HG02623 (cell line): ENCODE measurements around the gene PTAFR.
"Not testable (repeated sequence)": the region's sequence is repeated elsewhere in the genome, so short reads cannot be mapped to it uniquely, and the experiment has no call there.

ENCODE experiments used
- ATAC-seq: cut with Tn5 transposase; IDR thresholded peaks from one replicate; pipeline ENCODE4 v1.9.1; 2021; ENCODE audit warnings: moderate library complexity; ENCODE audit not compliant: unreplicated experiment

Gene PTAFR

DNA sequence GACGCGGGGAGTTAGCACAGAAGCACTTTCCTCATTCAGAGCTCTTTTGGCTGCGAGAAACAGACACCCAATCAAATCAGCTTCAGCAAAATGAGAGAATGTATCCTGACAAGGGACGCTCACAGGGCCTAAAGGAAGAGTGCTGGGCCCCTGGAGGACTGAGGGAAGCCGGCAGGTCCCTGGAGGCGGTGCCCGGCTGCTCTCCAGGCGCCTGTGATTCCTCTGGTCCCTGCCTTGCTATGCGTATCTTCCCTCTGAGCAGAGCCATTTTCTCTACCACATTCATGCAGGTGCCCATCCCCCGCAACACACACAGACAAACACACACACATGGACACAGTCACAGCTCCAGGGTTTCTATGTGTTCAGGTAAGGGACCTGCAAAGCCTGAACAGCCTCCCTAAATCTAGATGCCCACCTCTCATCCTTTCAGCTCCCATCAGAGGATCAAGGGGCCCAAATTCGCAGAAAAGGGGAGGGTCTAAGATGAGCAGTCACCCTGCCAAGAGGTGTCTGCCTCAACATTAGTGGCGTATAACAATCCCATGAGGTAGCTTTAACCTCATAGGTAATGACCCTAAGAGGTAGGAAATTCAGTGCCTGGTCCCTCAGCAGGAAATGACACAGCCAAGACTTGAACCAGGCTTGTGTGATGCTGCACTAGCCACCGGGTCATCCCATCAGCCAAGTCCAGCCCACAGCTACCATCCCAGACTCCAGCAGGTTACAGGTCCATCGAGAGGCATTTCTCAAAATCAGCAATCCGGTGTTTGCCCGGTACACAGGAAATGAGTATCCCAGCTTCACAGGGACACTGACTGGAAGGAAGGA, 29.0 kb downstream of the PTAFR start:
- no peak for ATAC-seq

DNA sequence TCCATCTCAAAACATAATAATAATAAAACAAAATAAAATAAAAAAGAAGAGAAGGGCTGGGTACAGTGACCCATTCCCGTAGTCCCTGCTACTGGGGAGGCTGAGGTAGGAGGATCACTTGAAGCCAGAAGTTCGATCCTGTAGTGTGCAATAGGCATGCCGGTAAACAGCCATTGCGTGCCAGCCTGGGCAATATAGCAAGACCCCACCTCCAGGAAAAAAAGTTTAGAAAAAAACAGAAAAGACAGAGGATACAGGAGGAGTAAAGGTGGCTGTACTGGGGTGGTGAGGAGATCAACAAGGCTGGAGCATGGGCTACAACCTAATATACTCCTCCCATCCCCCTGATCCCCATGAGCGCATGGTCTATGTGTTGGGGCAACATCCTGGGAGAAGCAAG, 30.8 kb downstream of the PTAFR start:
- ATAC-seq = no peak

DNA sequence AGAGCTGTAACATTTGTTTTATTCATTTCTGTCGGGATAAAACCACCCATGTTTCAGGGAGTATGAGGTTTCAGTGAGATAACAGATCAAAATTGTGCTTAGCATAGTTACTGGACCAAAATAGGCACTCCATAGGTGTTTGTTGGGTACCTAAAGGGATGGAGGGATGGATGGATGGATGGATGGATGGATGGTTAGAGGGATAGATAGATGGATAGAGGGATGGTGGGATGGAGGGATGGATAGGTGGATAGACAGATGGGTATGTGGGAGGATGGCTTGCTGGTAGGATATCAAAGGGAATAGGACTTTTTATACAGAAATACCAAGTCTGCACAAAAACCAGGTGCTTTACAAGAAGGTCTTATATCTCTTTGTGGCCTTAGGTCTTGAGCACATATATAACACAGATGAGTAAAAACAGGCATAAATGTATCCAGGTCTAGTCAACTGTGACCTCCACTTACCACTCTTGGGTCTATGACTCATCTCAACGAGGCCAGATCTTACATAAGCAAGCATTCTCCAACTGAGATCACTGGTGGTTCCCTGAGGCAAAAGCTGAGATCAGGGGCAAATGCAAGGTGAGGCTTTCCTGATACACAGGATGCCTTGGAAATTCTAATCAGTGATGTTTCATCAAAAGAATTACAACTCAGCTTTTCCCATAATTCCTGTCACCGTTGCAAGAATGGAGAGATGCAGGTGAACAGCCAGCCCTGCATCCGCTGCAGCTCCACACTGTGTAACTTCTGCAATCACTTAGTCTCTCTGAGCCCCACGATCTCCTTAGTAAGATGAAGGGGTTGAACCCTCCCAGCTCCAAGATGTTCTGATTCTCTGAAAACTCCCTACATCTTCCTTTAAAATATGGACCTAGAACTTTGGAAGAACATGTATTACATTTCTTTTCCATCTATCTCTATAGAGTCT, 32.0 kb downstream of the PTAFR start:
- peak; percentile 66 for ATAC-seq

DNA sequence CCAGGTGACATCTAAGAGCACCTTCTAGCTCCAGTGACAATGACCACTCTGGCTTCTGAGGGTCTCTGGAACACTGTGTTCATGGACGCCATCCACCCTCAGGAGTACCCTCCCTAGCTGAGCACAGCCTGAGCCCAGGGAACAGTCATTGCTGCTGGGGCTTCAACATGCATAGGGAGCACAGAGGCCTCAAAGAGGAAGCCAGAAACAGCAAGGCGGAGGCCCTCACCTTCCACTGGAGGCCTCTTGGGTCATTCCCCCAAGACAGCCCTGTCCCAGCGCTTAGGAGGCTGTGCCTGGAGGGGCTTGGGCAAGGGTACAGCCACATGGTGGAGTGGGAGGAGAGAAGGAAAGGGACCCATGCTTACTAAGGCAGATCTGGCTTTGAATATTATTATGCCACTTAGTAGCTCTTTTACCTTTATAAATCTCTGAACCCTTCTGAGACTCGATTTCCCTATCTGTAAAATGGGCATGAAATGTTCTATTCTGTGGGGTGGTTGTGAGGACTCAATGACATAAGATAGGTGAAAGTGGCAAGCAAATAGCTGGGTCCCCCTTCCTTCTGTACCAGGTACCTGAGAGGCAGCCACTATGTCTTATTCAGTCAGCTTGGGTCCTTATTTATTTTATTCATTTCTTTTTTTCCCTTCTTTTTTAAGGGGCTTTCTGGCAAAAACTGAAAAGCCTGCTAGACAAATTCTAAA, 32.8 kb downstream of the PTAFR start:
- ATAC-seq = no peak

DNA sequence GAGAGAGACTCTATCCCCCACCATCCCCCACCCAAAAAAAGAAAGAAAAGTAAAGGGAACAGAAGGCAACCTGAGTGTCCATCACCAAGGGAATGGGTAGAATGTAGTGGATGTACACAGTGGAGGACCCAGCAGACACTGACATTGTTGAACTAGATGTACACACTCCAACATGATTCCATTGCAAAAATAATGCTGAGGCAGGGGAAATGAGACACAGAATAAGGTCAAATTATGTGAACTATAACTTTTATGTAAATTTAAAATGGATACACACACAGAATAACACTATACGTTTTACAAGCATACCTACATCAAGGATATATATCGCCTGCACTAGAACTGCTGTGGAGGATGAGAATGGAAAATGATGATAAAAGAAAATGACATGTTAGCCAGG, 34.8 kb downstream of the PTAFR start:
- no peak for ATAC-seq

DNA sequence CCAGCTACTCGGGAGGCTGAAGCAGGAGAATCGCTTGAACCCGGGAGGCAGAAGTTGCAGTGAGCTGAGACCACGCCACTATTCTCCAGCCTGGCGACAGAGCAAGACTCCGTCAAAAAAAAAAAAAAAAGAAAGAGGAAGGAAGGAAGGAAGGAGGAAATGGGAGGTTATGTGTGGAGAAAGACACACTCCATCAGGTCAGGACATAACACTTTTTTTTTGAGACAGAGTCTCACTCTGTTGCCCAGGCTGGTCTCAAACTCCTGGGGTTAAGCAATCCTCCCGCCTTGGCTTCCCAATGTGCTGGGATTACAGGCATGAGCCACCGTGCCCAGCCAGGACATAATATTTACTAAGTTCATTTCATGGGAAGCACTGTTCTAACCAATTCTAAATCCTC, 36.6 kb downstream of the PTAFR start:
- not testable (repeated sequence) for ATAC-seq

DNA sequence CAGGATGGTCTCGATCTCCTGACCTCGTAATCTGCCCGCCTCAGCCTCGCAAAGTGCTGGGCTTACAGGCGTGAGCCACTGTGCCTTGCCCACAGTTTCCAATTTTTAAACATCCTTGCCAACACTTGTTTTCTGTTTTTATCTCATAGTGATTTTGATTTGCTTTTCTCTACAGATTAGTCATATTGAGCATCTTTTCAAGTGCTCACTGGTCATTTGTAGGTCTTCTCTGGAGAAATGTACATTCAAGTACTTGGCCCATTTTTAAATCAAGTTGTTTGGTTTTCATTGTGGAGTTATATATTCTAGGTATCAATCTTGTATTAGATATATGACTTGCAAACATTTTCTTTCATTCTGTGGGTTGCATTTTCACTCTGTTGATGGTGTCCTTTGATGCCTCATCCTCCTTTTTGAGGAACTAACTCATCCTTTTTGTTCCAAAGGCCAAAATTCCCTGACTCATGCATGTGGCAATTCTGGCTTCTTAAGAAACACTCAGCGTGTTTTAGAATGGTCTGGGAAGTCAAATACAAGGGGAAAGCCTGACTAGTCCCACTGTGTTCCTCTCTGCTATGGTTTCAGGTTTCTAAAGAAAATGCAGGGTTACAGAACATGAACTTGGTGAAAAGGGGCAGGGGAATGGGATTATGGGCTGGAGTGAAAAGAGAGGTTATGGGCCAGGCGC, 37.3 kb downstream of the PTAFR start:
- no peak for ATAC-seq

DNA sequence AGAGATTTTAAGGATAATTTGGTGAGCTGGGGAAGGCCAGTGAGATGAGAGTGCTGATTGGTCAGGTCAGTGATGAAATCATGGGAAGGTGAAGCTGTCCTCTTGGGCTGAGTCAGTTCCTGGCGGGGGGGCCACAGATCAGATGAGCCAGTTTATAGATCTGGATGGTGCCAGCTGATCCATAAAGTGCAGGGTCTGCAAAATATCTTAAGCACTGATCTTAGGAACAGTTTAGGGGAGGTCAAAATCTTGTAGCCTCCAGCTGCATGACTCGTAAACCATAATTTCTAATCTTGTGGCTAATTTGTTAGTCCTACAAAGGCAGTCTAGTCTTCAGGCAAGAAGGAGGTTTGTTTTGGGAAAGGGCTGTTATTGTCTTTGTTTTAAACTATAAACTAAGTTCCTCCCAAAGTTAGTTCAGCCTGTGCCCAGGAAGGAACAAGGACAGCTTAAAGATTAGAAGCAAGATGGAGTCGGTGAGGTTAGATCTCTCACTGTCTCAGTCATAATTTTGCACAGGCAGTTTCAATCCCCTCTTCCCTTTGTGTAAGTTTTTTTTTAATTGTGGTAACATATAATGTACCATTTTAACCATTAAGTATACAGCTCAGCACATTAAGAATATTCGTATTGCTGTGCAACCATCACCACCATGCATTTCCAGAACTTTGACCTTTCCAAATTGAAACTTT, 39.4 kb downstream of the PTAFR start:
- ATAC-seq = no peak

DNA sequence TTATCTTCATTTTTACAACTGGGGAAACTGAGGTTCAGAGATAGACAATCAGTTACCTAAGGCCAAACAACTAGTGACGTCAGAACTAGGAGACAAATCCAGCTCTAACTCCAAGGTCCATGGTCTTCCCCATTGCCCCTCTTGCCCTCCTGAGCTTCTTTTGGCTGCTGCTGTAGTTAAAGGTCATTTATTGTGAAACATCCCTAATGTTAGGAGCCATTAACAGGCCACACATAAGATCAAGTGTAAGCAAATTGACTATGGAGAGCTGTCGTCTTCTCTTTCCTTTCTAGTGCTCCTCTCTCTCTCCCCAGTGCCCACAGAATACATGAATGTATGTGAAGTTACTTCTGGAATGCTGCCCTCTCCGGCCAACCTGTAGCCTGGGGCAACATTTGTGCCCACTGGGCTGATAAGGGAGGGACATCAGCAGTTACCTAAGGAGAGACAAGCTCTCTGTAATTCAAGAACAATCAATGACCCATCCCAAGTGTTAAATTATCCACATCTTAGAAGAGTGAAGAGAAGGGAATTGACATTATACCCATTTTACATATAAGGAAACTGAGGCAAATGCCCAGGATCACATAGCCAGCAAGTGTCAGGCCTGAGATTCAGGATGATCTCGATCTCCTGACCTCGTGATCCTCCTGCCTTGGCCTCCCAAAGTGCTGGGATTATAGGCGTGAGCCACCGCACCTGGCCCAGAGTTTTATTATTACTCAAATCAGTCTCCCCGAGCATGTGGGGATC, 40.1 kb downstream of the PTAFR start:
- no peak for ATAC-seq

DNA sequence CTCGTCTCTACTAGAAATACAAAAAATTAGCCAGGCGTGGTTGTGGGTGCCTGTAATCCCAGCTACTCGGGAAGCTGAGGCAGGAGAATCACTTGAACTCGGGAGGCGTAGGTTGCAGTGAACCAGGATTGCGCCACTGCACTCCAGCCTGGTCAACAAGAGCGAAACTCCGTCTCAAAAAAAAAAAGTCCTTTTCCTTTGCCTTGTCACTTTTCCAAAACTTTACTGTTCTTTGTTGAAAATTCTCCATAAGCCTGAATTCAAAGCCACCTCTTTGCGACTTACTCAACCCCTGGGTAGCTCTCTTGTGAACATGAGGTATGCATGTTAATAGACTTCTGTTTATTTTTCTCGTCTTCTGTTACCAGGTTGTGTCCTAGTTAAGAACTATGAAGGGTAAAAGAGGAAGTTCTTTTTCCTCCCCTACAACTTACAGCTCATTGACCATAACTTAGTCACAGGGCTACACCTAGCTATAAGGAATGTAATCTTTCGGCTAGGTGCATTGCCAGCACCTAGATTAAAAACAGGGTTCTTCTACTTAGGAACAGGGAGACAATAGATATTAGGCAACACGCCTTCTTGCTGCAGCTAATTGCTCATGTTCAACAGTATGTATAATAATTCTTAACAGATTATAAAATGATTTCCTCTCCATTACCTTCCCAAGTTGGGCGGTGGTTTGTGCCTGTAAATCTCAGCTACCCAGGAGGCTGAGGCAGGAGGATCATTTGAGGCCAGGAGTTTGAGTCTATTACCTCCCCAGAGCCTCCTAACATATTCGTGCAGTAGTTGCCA, 40.9 kb downstream of the PTAFR start:
- ATAC-seq = no peak

DNA sequence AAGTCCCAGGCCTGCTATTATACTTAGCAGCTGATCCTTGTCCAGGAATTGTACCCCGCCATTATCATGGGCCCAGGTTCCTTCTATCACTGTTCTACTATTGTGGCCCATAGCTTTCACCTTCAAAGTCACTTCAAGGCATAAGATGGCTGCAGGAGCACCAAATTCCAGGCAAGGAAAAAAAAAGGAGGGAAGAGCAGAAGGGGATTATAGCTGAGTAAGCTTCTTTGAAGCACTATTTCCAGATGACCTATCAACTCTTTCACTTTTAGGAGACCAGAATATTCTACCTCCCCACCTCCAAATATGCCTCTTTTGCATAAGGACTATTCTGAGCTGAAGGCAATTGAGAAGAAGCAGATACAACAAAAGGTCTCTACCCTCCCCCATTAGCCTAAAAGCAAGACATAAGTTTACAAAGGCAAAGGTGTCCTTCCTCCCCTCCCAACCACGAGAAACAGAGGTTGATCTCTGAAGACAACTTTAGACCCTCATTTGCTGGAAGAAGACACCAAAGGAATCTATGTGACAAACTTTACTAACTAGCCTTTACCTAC, 41.8 kb downstream of the PTAFR start:
- no peak for ATAC-seq

DNA sequence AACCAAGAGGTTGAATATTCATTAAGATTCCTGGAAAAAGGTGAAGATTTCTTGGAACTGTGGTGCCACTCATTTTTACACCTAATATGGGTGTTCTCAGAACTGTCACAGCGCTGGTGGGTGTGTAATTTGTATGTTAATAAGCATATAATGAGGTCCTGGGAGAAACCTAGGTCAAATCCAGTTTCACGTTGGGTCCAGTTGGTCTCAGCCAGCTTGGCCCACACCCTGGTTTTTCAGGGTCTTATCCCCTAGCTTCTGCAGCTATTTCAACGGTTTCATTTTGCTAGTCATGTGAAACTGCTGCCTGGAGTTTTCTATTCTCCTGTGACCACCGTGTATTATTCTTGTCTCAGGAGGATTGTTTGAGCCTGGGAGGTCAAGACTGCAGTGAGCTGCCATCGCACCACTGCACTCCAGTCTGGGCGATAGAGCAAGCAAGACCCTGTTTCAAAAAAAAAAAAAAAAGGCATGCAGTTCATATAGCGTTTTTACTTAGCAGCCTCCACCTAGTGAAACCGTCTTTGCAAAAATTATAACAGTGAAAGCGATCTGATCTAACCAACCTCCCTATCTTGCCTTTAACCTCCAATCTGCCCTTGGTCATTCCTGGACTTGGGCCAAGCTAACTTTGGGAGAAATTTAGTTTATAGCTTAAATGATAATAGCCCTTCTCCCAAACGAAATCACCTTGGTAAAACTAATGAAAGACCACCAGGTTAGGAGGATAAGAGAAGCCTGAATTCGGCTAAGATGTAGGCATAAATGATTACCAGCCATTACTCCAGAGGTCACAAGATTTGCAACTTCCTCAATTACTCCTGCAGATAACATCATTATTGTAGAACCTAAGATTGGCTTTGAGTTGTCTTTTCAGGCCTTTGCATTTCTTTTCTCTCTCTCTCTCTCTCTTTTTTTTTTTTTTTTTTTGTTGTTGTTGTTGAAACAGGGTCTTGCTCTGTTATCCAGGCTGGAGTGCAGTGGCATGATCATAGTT, 44.0 kb downstream of the PTAFR start:
- no peak for ATAC-seq

DNA sequence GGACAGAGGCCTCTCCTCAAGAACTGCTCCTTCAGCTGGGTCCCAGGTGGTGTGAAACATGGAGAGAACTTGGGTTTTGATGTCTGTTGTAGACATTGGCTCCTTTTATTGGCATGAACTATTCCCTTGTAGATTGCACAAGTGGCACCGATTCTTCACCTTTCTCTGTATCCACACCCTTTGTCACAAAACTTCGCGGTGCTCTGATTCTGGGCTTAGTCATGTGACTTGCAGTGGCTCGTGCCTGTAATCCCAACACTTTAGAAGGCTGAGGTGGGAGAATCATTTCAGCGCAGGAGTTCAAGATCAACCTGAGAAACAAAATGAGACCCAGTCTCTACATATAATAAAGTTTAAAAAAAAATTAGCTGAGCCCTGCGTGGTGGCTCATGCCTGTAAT, 45.6 kb downstream of the PTAFR start:
- no peak for ATAC-seq

DNA sequence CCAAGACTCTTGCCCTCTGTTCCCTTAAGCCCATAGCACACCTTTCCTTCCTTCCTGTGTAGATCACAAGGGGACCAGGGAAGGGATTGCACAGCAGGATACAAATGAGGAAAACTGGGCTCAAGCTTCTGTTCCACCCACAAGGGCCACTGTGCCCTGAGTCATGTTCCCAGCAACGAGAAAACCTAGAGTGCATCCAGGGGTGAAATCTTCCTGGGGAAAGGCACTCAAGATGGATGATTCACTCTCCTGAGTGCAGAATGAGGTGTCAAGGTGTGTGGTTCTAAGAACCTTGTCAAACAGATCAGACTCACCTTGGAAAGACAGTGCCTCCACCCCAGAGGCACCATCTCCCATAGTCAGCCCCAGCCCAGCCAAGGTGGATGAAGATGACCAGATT, 47.3 kb downstream of the PTAFR start:
- ATAC-seq = no peak

DNA sequence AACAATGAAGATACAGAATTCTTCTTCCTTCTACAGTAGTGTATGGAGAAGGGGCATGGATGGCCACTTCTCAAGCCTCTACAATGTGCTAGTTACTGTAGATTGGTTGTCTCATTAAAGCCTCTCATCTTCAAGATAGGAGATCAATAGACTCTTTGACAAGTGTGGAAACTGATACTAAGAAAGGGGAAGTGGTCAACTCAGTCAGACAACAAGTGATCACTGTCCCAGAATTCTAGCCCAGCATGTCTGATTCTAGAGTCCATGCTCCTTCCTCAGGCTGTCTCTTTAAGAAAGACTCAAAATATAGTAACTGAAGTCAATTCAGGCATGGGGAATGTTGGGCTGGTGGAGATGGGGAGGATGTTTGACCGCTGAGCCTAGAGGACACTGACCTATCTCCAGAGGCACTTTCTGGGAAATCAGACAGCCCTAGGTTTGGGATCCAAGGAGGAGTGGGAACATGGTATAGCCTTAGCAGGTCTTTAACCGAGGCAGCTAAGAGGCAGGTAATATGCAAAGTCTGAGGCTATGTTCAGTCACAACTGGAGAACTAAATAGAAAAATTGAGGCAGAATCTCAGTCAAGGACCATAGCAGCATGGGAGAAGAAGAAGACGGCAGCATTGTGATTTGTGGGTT, 48.8 kb downstream of the PTAFR start:
- peak; percentile 70 for ATAC-seq

DNA sequence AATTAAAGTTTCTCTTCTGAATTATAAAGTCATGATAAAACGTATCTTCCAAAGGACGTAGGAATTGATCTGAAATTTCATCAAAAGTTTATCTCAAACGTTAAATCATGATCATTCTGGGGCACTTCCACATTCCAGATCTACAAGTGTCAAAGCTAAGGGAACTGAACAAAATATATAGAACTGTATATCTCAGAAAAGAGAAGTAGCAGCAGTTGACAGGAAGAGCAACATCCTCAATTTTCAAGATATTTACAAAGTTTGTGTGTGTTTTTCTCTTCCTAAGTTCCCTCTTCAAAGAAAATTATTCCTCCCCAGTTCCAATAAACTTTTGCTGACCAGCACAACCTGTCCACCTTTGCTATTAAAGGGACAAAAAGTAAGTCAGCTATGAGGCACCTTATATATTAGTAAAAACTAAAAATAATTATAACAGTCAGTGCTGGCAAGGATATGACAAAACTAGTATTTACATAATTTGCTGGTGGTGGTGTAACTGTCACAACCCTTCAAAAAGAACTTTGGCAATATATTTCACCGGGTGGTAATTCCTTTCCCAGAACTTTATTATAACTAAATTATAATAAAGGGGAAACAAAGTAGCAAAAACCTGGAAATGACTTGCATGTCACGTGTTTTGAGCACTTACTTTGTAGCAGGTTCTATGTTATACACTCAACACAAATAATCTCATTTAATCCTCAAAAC, 49.6 kb downstream of the PTAFR start:
- ATAC-seq = no peak
